K562 treated with DMSO at 1 percent for 48 hours (cell line): Measurements from ENCODE around the gene MICALL2. TPM values are rescaled to one million over a fixed set of nuclear protein-coding genes. Genes with fewer than 3 reads are reported as not detected.

ENCODE experiments used
- total RNA-seq: library from RNA; unstranded; fragments of 300-600 nt; gene quantifications from 2 replicates; pipeline ENCODE4 v1.2.3, GENCODE V29; 2022; ENCODE audit warnings: low replicate concordance; ENCODE audit errors: extremely low read depth

The MICALL2 gene
- total RNA-seq = not detected in 2 replicates

DNA sequence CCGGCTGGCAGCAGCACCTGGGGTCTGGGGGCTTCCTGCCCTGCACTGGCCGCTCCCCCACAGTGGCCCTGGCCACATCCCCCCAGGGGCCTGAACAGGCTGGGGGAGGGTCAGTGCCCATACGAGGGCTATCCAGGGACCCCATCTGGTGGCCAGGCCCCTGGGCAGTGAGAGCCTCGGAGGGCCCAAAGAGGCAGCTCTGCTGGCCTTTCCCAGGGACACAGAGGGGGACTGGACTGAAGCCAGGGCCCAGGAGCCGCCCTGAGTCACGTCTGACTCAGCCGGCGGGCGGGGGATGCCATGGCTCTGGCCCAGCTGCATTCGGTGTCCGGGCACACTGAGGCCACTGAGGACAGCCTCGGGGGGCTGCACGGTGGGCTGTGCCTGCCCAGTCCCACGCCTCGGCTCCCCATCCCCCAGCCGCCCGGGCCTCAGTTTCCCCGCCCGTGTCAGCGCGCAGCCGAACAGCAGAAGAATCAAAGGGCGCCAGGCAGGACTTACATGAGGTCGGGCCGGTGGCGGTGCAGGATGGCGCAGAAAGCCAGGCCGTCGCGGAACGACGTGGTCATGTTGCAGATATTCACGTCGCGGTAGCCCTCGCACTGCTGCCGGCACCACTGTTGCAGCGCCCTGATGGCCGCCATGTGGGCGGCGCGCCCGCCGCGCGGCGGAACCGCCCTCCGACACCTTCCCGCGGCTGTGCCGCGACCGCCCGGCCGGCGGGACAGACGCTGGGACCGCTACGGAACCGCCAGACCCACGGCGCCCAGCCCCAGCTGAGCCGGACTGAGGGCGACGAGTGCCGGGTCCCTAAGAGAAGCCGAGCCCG, at the start of gene MICALL2:
Gene MICALL2, minus strand, starts transcription at position 788 of the 829 bp plus-strand sequence. Its CDS starts 144 bp downstream, at position 644.

GRCh38 chr7:1503816-1504775, 44.8 kb upstream of the MICALL2 start, which contains the start of gene INTS1:
Gene INTS1 (minus strand): TSS chr7:1504389. CDS start chr7:1503960, 429 bp downstream.

Other genes starting within 250 kb of the MICALL2 start
- not detected in 2 replicates for gene UNCX, start 226.6 kb downstream of the MICALL2 start, total RNA-seq
- 132 TPM in 1 of 2 replicates, not detected in the other for gene INTS1, start 44.9 kb upstream of the MICALL2 start, total RNA-seq
- gene MAFK, start 71.2 kb upstream of the MICALL2 start, total RNA-seq = not detected in 2 replicates
- not detected in 2 replicates for gene TMEM184A, start 96.7 kb upstream of the MICALL2 start, total RNA-seq
- not detected in 2 replicates for gene PSMG3, start 110.6 kb upstream of the MICALL2 start, total RNA-seq
- not detected in 2 replicates for gene ELFN1, start 210.8 kb upstream of the MICALL2 start, total RNA-seq